ENCODE data around the gene KRTAP12-3.
"Not testable (repeated sequence)": the region's sequence is repeated elsewhere in the genome, so short reads cannot be mapped to it uniquely, and the experiment has no call there.

KRTAP12-3 gene

DNA sequence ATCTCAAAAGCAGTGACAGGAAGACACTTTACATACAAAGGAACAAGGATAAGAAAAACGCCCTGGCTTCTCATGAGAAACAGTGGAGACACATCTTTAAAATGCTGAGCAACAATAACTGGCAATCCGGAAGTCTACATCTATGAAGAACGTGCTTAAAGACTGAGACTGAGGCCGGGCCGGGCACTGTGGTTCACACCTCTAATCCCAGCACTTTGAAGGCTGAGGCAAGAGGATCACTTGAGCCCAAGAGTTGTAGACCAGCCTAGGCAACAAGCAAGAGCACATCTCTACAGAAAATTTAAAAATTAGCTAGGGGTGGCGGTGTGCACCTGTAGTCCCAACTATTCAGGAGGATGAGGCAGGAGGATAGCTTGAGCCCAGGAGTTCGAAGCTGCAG is 26.3 kb downstream of the KRTAP12-3 start:
- TF ChIP-seq, protein P1, sequence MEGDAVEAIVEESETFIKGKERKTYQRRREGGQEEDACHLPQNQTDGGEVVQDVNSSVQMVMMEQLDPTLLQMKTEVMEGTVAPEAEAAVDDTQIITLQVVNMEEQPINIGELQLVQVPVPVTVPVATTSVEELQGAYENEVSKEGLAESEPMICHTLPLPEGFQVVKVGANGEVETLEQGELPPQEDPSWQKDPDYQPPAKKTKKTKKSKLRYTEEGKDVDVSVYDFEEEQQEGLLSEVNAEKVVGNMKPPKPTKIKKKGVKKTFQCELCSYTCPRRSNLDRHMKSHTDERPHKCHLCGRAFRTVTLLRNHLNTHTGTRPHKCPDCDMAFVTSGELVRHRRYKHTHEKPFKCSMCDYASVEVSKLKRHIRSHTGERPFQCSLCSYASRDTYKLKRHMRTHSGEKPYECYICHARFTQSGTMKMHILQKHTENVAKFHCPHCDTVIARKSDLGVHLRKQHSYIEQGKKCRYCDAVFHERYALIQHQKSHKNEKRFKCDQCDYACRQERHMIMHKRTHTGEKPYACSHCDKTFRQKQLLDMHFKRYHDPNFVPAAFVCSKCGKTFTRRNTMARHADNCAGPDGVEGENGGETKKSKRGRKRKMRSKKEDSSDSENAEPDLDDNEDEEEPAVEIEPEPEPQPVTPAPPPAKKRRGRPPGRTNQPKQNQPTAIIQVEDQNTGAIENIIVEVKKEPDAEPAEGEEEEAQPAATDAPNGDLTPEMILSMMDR (conservative IDR thresholded peaks at IDR 0.05; ENCODE audit: low read depth, low read length), result no peak
- no peaks in the 10 kb centered on the region for H3K79me2 ChIP-seq (ENCODE audit: insufficient read depth, low read depth)
- peaks cover 61% of the 10 kb centered on the region; the same call in 1 of the 2 replicates for H3K27me3 ChIP-seq (ENCODE audit: insufficient read depth, low read depth)
- no peaks in the 10 kb centered on the region for H4K20me1 ChIP-seq (ENCODE audit: insufficient read depth)
- H3K27ac ChIP-seq, result no peak overlapping the region
- H3K36me3 ChIP-seq (ENCODE audit: insufficient read depth), result no peaks in the 10 kb centered on the region
- no peak overlapping the region for H3K9ac ChIP-seq
- no peak overlapping the region for H3K4me3 ChIP-seq (IDR thresholded peaks at IDR 0.05; ENCODE audit: insufficient read depth, low read depth, low read length)
- H3K4me2 ChIP-seq, result no peak overlapping the region
- H3K4me1 ChIP-seq (ENCODE audit: low read depth, poor library complexity, severe bottlenecking), result no peaks in the 10 kb centered on the region
- no peak overlapping the region for H2AFZ ChIP-seq (ENCODE audit: low read depth)

DNA sequence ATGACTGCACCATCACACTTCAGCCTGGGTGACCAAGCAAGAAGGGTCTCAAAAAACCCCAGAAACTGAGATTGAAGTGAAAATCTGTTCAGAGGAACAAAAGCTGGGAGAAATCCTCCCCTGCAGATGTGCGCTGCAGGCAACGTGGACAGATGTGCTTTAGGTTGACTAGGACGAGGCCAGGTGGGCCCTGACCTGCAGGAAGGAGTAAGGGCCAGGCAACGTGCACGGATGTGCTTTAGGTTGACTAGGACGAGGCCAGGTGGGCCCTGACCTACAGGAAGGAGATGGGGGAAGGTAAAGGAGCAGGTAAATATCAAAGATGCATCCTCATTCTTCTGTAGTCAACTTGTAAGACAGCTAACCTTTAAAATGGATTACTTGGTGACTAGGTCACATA is 26.8 kb downstream of the KRTAP12-3 start:
- Histone ChIP-seq H3K4me1 (ENCODE audit: low read depth, poor library complexity, severe bottlenecking) (no peaks in the 10 kb centered on the region), H3K27me3 (ENCODE audit: insufficient read depth, low read depth) (peaks cover 57% of the 10 kb centered on the region; the same call in 1 of the 2 replicates), H4K20me1 (ENCODE audit: insufficient read depth) (no peaks in the 10 kb centered on the region), H3K9ac (no peak overlapping the region), H2AFZ (ENCODE audit: low read depth) (no peak overlapping the region), H3K36me3 (ENCODE audit: insufficient read depth) (no peaks in the 10 kb centered on the region), H3K27ac (no peak overlapping the region), H3K4me3 (IDR thresholded peaks at IDR 0.05; ENCODE audit: insufficient read depth, low read depth, low read length) (no peak overlapping the region), H3K79me2 (ENCODE audit: insufficient read depth, low read depth) (no peaks in the 10 kb centered on the region), H3K4me2 (no peak overlapping the region)
- TF ChIP-seq, protein P1 (conservative IDR thresholded peaks at IDR 0.05; ENCODE audit: low read depth, low read length), result no peak

DNA sequence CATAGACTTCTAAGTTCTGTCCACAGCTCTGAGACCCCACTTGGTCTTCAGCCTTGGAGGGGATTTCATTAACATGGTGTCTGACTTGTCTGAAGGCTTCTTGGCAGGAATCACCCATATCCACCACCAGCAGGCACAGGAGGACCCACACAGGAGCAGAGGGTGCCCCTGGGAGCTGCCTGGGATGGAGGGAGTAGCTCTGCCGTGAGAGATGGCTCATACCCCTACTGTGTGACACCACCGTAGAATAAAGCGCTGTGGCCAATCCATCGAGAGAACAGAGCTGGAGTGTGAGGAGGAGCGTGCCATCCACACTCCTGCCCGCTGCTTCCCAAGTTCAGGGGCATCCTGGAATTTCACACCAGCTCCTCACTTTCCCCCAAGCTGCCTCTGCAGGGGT is 27.3 kb downstream of the KRTAP12-3 start:
- not testable (repeated sequence) for H3K4me1 ChIP-seq (ENCODE audit: low read depth, poor library complexity, severe bottlenecking); H3K79me2 ChIP-seq (ENCODE audit: insufficient read depth, low read depth); H4K20me1 ChIP-seq (ENCODE audit: insufficient read depth); H3K36me3 ChIP-seq (ENCODE audit: insufficient read depth); H3K4me2 ChIP-seq; H2AFZ ChIP-seq (ENCODE audit: low read depth); H3K9ac ChIP-seq; H3K27ac ChIP-seq; H3K4me3 ChIP-seq (IDR thresholded peaks at IDR 0.05; ENCODE audit: insufficient read depth, low read depth, low read length)
- H3K27me3 ChIP-seq (ENCODE audit: insufficient read depth, low read depth), result peaks cover 51% of the 10 kb centered on the region; the same call in 1 of the 2 replicates

DNA sequence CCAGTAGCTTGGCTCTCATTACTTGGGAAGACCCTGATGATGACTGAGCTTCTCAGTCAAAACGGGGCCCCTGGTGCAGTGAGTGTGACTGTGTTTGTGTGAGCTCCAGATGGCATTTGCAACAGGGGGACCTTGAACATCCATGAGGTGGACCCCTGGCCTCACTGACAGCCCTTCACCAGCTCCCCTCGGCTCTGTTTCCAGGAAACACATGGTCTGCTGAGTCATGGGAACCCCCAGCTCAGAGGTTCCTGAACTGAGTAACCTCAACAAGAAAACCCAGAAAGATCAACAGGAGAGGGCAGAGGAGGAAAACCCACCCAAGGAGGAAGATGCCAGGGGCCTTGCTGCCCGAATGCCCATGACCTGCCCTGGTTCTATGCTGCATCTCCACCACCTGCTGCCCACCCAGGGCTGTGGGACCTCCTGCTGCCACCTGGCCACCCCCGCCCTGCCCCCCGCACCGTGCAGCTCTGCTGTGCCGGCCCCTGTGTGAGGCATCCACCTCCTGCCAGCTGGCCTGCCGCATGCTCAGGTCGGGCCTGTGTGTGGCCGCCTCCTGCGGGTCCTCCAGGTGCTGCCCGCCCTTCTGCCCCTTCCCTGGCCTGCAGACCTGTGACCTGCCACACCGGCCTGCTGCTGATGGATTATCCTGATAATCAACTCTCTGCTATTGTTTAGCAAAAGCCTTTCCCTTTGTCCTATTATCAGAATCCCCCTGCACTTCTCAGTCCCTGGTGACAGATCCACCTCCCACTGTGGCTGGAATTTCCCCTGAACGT is 28.5 kb downstream of the KRTAP12-3 start:
- H2AFZ ChIP-seq (ENCODE audit: low read depth), result no peak overlapping the region
- H3K27ac ChIP-seq, result no peak overlapping the region

More for the DNA sequence above, 28.5 kb downstream of the KRTAP12-3 start:
- no peaks in the 10 kb centered on the region for H3K4me1 ChIP-seq (ENCODE audit: low read depth, poor library complexity, severe bottlenecking)
- H4K20me1 ChIP-seq (ENCODE audit: insufficient read depth), result no peaks in the 10 kb centered on the region
- H3K4me2 ChIP-seq, result no peak overlapping the region
- no peak overlapping the region for H3K4me3 ChIP-seq (IDR thresholded peaks at IDR 0.05; ENCODE audit: insufficient read depth, low read depth, low read length)
- no peaks in the 10 kb centered on the region for H3K36me3 ChIP-seq (ENCODE audit: insufficient read depth)
- H3K9ac ChIP-seq, result no peak overlapping the region
- no peaks in the 10 kb centered on the region for H3K79me2 ChIP-seq (ENCODE audit: insufficient read depth, low read depth)
- peaks cover 41% of the 10 kb centered on the region; the same call in 1 of the 2 replicates for H3K27me3 ChIP-seq (ENCODE audit: insufficient read depth, low read depth)
- TF ChIP-seq, protein P1 (conservative IDR thresholded peaks at IDR 0.05; ENCODE audit: low read depth, low read length), result no peak
